Measurements from ENCODE around the gene PPP2R2C.

Gene PPP2R2C

DNA sequence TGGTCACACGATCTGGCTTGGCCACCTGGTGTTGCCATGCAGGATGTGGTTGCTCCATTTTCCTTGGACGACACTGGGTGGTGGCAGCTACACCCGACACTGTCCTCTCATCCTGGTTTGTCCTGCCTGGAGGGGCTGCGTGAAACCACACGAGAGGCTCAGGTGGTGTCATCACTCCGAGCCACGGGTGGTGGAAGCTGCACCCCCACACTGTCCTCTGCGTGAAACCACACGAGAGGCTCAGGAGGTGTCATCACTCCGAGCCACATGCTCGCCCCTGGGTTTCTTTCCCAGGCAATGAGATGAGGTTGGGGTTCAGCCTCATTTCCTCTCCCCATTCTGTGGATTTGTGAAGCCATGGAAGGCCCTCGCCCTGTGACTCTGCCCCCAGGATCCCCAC is 168.5 kb downstream of the PPP2R2C start:
- Histone ChIP-seq H4K91ac (ENCODE audit: low read length) (no peak overlapping the region), H4K8ac (ENCODE audit: low read length) (no peak overlapping the region), H2AK5ac (ENCODE audit: low read length, severe bottlenecking) (no peak overlapping the region), H2AFZ (ENCODE audit: low read depth, low read length) (no peak overlapping the region), H2BK5ac (ENCODE audit: low read depth, low read length, poor library complexity, severe bottlenecking) (no peak overlapping the region), H3K36me3 (ENCODE audit: control insufficient read depth in 1 of 2, insufficient read depth in 2 of 2, low read depth in 1 of 2, low read length in 2 of 2) (peaks cover 35 to 77% of the 10 kb centered on the region in 2 experiments), H3K27ac (ENCODE audit: low read length, poor library complexity, severe bottlenecking) (no peak overlapping the region), H2BK12ac (ENCODE audit: low read length in 2 of 2) (no peak overlapping the region), H3K23ac (ENCODE audit: low read length in 2 of 2) (no peak overlapping the region), H3K4me2 (ENCODE audit: low read length, poor library complexity, severe bottlenecking) (no peak overlapping the region), H3K79me1 (replicated peaks; ENCODE audit: low read length, poor library complexity, severe bottlenecking) (peaks cover 41% of the 10 kb centered on the region), H3K4me1 (ENCODE audit: control insufficient read depth, insufficient read depth, low read depth, low read length) (no peaks in the 10 kb centered on the region), H3K9me3 (ENCODE audit: control insufficient read depth, low read length) (peaks cover 4% of the 10 kb centered on the region), H2BK120ac (ENCODE audit: low read depth, low read length) (no peak overlapping the region), H3K4ac (ENCODE audit: low read depth in 1 of 2, low read length in 2 of 2) (no peak overlapping the region), H3K9ac (ENCODE audit: low read length) (no peak overlapping the region), H3K4me3 (ENCODE audit: insufficient read depth in 1 of 2, low read depth in 1 of 2, low read length in 2 of 2) (no peak overlapping the region), H3K27me3 (ENCODE audit: control insufficient read depth in 1 of 2, insufficient read depth in 1 of 2, low read length in 2 of 2) (peaks cover 0 to 36% of the 10 kb centered on the region in 2 experiments), H3K14ac (ENCODE audit: low read length in 2 of 2) (no peak overlapping the region), H3K18ac (ENCODE audit: low read depth in 1 of 2, low read length in 2 of 2) (no peak overlapping the region), H2BK15ac (ENCODE audit: low read depth, poor library complexity, severe bottlenecking) (no peak overlapping the region)
- no peak for DNase-seq
- 96% methylated on average over 12 of the region's 12 CpGs for WGBS

- H2BK5ac ChIP-seq (ENCODE audit: low read depth, low read length, poor library complexity, severe bottlenecking) = no peak overlapping the region
- no peak overlapping the region for H2BK120ac ChIP-seq (ENCODE audit: low read depth, low read length)
- no peak overlapping the region for H3K27ac ChIP-seq (ENCODE audit: low read length, poor library complexity, severe bottlenecking)
- H2AK5ac ChIP-seq (ENCODE audit: low read length, severe bottlenecking) = no peak overlapping the region
- no peak overlapping the region for H2BK12ac ChIP-seq (ENCODE audit: low read length in 2 of 2)
- no peak overlapping the region for H2BK15ac ChIP-seq (ENCODE audit: low read depth, poor library complexity, severe bottlenecking)
- H4K8ac ChIP-seq (ENCODE audit: low read length) = no peak overlapping the region
- no peak overlapping the region for H3K14ac ChIP-seq (ENCODE audit: low read length in 2 of 2)
- no peak overlapping the region for H4K91ac ChIP-seq (ENCODE audit: low read length)
- no peaks in the 10 kb centered on the region for H3K4me1 ChIP-seq (ENCODE audit: control insufficient read depth, insufficient read depth, low read depth, low read length)
- H3K9ac ChIP-seq (ENCODE audit: low read length) = no peak overlapping the region
- 77% methylated on average over 6 of the region's 6 CpGs for WGBS
- peaks cover 39 to 88% of the 10 kb centered on the region in 2 experiments for H3K36me3 ChIP-seq (ENCODE audit: control insufficient read depth in 1 of 2, insufficient read depth in 2 of 2, low read depth in 1 of 2, low read length in 2 of 2)
- peaks cover 0 to 26% of the 10 kb centered on the region in 2 experiments for H3K27me3 ChIP-seq (ENCODE audit: control insufficient read depth in 1 of 2, insufficient read depth in 1 of 2, low read length in 2 of 2)
- no peak overlapping the region for H3K4me2 ChIP-seq (ENCODE audit: low read length, poor library complexity, severe bottlenecking)
- H3K23ac ChIP-seq (ENCODE audit: low read length in 2 of 2) = no peak overlapping the region
- no peaks in the 10 kb centered on the region for H3K9me3 ChIP-seq (ENCODE audit: control insufficient read depth, low read length)
- no peak overlapping the region for H3K4me3 ChIP-seq (ENCODE audit: insufficient read depth in 1 of 2, low read depth in 1 of 2, low read length in 2 of 2)
- peaks cover 46% of the 10 kb centered on the region for H3K79me1 ChIP-seq (replicated peaks; ENCODE audit: low read length, poor library complexity, severe bottlenecking)
- no peak overlapping the region for H3K18ac ChIP-seq (ENCODE audit: low read depth in 1 of 2, low read length in 2 of 2)
- no peak for DNase-seq
- no peak overlapping the region for H2AFZ ChIP-seq (ENCODE audit: low read depth, low read length)
- no peak overlapping the region for H3K4ac ChIP-seq (ENCODE audit: low read depth in 1 of 2, low read length in 2 of 2)
Measured at GRCh38 chr4:6302869-6303268, 169.5 kb downstream of the PPP2R2C start.

DNA sequence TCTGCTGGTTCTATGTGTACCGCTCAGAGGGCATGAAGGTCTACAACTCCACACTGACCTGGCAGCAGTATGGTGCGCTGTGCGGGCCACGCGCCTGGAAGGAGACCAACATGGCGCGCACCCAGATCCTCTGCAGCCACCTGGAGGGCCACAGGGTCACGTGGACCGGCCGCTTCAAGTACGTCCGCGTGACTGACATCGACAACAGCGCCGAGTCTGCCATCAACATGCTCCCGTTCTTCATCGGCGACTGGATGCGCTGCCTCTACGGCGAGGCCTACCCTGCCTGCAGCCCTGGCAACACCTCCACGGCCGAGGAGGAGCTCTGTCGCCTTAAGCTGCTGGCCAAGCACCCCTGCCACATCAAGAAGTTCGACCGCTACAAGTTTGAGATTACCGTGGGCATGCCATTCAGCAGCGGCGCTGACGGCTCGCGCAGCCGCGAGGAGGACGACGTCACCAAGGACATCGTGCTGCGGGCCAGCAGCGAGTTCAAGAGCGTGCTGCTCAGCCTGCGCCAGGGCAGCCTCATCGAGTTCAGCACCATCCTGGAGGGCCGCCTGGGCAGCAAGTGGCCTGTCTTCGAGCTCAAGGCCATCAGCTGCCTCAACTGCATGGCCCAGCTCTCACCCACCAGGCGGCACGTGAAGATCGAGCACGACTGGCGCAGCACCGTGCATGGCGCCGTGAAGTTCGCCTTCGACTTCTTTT is 170.5 kb downstream of the PPP2R2C start:
- no peak overlapping the region for H3K9ac ChIP-seq (ENCODE audit: low read length)
- no peak overlapping the region for H3K27ac ChIP-seq (ENCODE audit: low read length, poor library complexity, severe bottlenecking)
- H2AFZ ChIP-seq (ENCODE audit: low read depth, low read length) = no peak overlapping the region
- no peak overlapping the region for H2BK12ac ChIP-seq (ENCODE audit: low read length in 2 of 2)
- no peak overlapping the region for H4K91ac ChIP-seq (ENCODE audit: low read length)
- H2BK120ac ChIP-seq (ENCODE audit: low read depth, low read length) = no peak overlapping the region
- no peak overlapping the region for H3K23ac ChIP-seq (ENCODE audit: low read length in 2 of 2)
- peaks cover 47 to 88% of the 10 kb centered on the region in 2 experiments for H3K36me3 ChIP-seq (ENCODE audit: control insufficient read depth in 1 of 2, insufficient read depth in 2 of 2, low read depth in 1 of 2, low read length in 2 of 2)
- 97% methylated on average over 55 of the region's 55 CpGs for WGBS
- no peak overlapping the region for H3K4ac ChIP-seq (ENCODE audit: low read depth in 1 of 2, low read length in 2 of 2)
- H2BK5ac ChIP-seq (ENCODE audit: low read depth, low read length, poor library complexity, severe bottlenecking) = no peak overlapping the region
- peaks cover 48% of the 10 kb centered on the region for H3K79me1 ChIP-seq (replicated peaks; ENCODE audit: low read length, poor library complexity, severe bottlenecking)
- DNase-seq = no peak
- H3K27me3 ChIP-seq (ENCODE audit: control insufficient read depth in 1 of 2, insufficient read depth in 1 of 2, low read length in 2 of 2) = peaks cover 0 to 16% of the 10 kb centered on the region in 2 experiments
- H3K4me3 ChIP-seq (ENCODE audit: insufficient read depth in 1 of 2, low read depth in 1 of 2, low read length in 2 of 2) = no peak overlapping the region
- no peaks in the 10 kb centered on the region for H3K4me1 ChIP-seq (ENCODE audit: control insufficient read depth, insufficient read depth, low read depth, low read length)
- H3K14ac ChIP-seq (ENCODE audit: low read length in 2 of 2) = no peak overlapping the region
- no peaks in the 10 kb centered on the region for H3K9me3 ChIP-seq (ENCODE audit: control insufficient read depth, low read length)
- no peak overlapping the region for H3K4me2 ChIP-seq (ENCODE audit: low read length, poor library complexity, severe bottlenecking)
- no peak overlapping the region for H4K8ac ChIP-seq (ENCODE audit: low read length)
- no peak overlapping the region for H2AK5ac ChIP-seq (ENCODE audit: low read length, severe bottlenecking)
- no peak overlapping the region for H2BK15ac ChIP-seq (ENCODE audit: low read depth, poor library complexity, severe bottlenecking)
- H3K18ac ChIP-seq (ENCODE audit: low read depth in 1 of 2, low read length in 2 of 2) = no peak overlapping the region

DNA sequence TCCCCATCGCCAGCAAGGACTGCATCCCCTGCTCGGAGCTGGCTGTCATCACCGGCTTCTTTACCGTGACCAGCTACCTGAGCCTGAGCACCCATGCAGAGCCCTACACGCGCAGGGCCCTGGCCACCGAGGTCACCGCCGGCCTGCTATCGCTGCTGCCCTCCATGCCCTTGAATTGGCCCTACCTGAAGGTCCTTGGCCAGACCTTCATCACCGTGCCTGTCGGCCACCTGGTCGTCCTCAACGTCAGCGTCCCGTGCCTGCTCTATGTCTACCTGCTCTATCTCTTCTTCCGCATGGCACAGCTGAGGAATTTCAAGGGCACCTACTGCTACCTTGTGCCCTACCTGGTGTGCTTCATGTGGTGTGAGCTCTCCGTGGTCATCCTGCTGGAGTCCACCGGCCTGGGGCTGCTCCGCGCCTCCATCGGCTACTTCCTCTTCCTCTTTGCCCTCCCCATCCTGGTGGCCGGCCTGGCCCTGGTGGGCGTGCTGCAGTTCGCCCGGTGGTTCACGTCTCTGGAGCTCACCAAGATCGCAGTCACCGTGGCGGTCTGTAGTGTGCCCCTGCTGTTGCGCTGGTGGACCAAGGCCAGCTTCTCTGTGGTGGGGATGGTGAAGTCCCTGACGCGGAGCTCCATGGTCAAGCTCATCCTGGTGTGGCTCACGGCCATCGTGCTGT is 171.2 kb downstream of the PPP2R2C start:
- Histone ChIP-seq H3K9ac (ENCODE audit: low read length) (no peak overlapping the region), H3K18ac (ENCODE audit: low read depth in 1 of 2, low read length in 2 of 2) (no peak overlapping the region), H2AK5ac (ENCODE audit: low read length, severe bottlenecking) (no peak overlapping the region), H3K9me3 (ENCODE audit: control insufficient read depth, low read length) (no peaks in the 10 kb centered on the region), H3K4me3 (ENCODE audit: insufficient read depth in 1 of 2, low read depth in 1 of 2, low read length in 2 of 2) (no peak overlapping the region), H3K14ac (ENCODE audit: low read length in 2 of 2) (no peak overlapping the region), H2BK15ac (ENCODE audit: low read depth, poor library complexity, severe bottlenecking) (no peak overlapping the region), H4K91ac (ENCODE audit: low read length) (no peak overlapping the region), H3K27ac (ENCODE audit: low read length, poor library complexity, severe bottlenecking) (no peak overlapping the region), H2AFZ (ENCODE audit: low read depth, low read length) (no peak overlapping the region), H3K4me1 (ENCODE audit: control insufficient read depth, insufficient read depth, low read depth, low read length) (no peaks in the 10 kb centered on the region), H2BK12ac (ENCODE audit: low read length in 2 of 2) (no peak overlapping the region), H2BK120ac (ENCODE audit: low read depth, low read length) (no peak overlapping the region), H4K8ac (ENCODE audit: low read length) (no peak overlapping the region), H3K4ac (ENCODE audit: low read depth in 1 of 2, low read length in 2 of 2) (no peak overlapping the region), H3K79me1 (replicated peaks; ENCODE audit: low read length, poor library complexity, severe bottlenecking) (peaks cover 52% of the 10 kb centered on the region), H3K36me3 (ENCODE audit: control insufficient read depth in 1 of 2, insufficient read depth in 2 of 2, low read depth in 1 of 2, low read length in 2 of 2) (peaks cover 53 to 94% of the 10 kb centered on the region in 2 experiments), H3K4me2 (ENCODE audit: low read length, poor library complexity, severe bottlenecking) (no peak overlapping the region), H3K23ac (ENCODE audit: low read length in 2 of 2) (no peak overlapping the region), H3K27me3 (ENCODE audit: control insufficient read depth in 1 of 2, insufficient read depth in 1 of 2, low read length in 2 of 2) (peaks cover 0 to 9% of the 10 kb centered on the region in 2 experiments), H2BK5ac (ENCODE audit: low read depth, low read length, poor library complexity, severe bottlenecking) (no peak overlapping the region)
- 91% methylated on average over 33 of the region's 35 CpGs for WGBS
- DNase-seq = no peak
